GM12891 (cell line): ENCODE data around the gene KRTCAP2.

Experiments
- POLR2A ChIP-seq: IDR thresholded peaks from 2 replicates; pipeline ENCODE4 v1.6.1; 2011; ENCODE audit warnings: low read depth, low read length, control low read depth
- POLR2AphosphoS5 ChIP-seq: IDR thresholded peaks from 2 replicates; pipeline ENCODE4 v1.6.1; 2011; ENCODE audit warnings: low read depth, low read length, control low read depth

DNA sequence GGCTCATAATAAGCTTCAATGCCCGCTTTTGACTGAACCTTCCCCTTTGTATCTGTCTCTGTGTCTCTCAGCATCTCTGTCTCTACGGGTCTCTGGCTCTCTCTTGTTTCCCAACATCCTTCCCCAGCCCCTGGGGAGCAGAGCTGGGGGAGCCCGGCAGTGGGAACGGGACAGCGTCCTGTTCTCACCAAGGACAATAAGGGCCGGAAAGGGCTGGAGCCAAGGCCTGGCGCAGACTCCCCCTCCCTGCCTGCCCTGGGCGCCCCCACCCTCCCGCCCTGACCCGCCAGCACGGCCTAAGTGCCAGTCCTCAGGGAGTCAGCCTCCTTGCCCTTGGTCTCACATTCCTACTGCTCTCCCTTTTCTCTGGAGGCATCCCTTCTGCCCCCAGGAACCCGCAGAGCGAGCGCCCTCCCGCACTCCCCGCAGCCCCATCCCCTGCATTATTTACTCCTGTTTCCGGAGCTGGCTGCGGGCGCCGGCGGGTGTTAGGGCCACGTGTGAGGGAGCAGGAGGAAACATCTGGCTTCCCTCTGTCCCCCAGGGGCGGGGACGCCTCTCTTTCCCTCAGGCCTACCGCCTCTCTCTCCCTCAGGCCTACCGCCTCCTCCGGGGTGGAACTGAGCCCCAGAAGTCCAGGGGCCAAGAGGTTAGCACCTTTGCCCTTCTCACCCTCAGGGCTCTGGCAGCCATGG lies 6.5 kb downstream of the KRTCAP2 start:
- TF ChIP-seq POLR2A (no peak), POLR2AphosphoS5 (no peak)
